Measurements from ENCODE around the gene GSDME.
"Not testable (repeated sequence)": the region's sequence is repeated elsewhere in the genome, so short reads cannot be mapped to it uniquely, and the experiment has no call there.

DNA sequence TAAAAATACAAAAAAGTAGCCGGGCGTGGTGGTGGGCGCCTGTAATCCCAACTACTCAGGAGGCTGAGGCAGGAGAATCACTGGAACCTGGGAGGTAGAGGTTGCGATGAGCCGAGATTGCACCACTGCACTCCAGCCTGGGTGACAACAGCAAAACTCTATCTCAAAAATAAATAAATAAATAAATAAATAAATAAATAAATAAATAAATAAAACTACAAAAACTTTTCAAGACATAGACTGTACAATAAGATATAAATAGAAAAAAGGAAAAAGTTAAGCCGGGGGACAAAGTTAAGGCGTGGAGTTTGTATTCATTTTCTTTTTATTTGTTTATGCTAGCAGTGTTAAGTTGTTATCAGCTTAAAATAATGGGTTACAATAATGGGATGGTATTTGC is 21.7 kb downstream of the GSDME start:
- TF ChIP-seq YY1 (IDR thresholded peaks at IDR 0.05; ENCODE audit: insufficient read depth, insufficient read length); ZNF274 (IDR thresholded peaks at IDR 0.05; ENCODE audit: low read depth, low read length): not testable (repeated sequence)
